ENCODE data around the gene HHIPL2. TPM values are rescaled to one million over a fixed set of nuclear protein-coding genes. Genes with fewer than 3 reads are reported as not detected.

HHIPL2 gene
- total and polyA plus RNA-seq, 2 of the 4 experiments (the other 2 are of a cell fraction), result under 0.01 to 0.12 TPM

- ChIA-PET POLR2A (ENCODE audit: unreplicated experiment) (interaction anchor here (0.6 to 0.7 kb wide), 3 partner anchors 32 to 720 kb away, joined by 3 to 18 read pairs (median 3); no protein-coding TSS in a partner anchor), CTCF (interaction anchor here (1.7 kb wide), 1 partner anchor 17 kb away, joined by 4 read pairs; no protein-coding TSS in a partner anchor)
- no peaks in the 10 kb centered on the region for H3K4me1 ChIP-seq (ENCODE audit: control insufficient read depth, insufficient read depth, low read length)
- H3K9me3 ChIP-seq (ENCODE audit: control insufficient read depth, insufficient read depth, low read length), result no peaks in the 10 kb centered on the region
- H3K23ac ChIP-seq (ENCODE audit: low read depth, low read length), result no peak overlapping the region
- in situ Hi-C loops (cut with MboI; ENCODE audit: low sequenced_read_pairs), result no loop called here
- H2AFZ ChIP-seq (replicated peaks; ENCODE audit: low read length, poor library complexity), result no peak overlapping the region
- H3K27me3 ChIP-seq (ENCODE audit: control insufficient read depth, insufficient read depth, low read length), result peaks cover 10% of the 10 kb centered on the region
- H4K91ac ChIP-seq (ENCODE audit: insufficient read depth, low read depth, low read length), result no peak overlapping the region
- WGBS, 2 experiments (ENCODE audit: extremely low coverage in 2 of 2, insufficient read length in 1 of 2), result no CpG with 5 or more reads among the region's 3 CpGs
- ATAC-seq (ENCODE audit: low read depth), result no peak
- H2BK120ac ChIP-seq (ENCODE audit: low read depth, low read length), result no peak overlapping the region
- H3K4me3 ChIP-seq (ENCODE audit: insufficient read depth, low read depth, low read length), result no peak overlapping the region
- H4K5ac ChIP-seq (ENCODE audit: low read depth, low read length), result no peak overlapping the region
- DNase-seq, result no peak
- H3K18ac ChIP-seq (ENCODE audit: low read depth, low read length), result no peak overlapping the region
- TF ChIP-seq RAD21 (IDR thresholded peaks at IDR 0.05; ENCODE audit: low read length) (no peak), CTCF (conservative IDR thresholded peaks at IDR 0.05; ENCODE audit: low read depth, low read length) (no peak), MAFK (IDR thresholded peaks at IDR 0.05; ENCODE audit: low read depth, low read length) (no peak), SMC3 (IDR thresholded peaks at IDR 0.05; ENCODE audit: low read depth, low read length) (no peak), MAZ (IDR thresholded peaks at IDR 0.05; ENCODE audit: borderline replicate concordance, low read depth, low read length) (no peak), RCOR1 (IDR thresholded peaks at IDR 0.05; ENCODE audit: insufficient replicate concordance, low read length) (no peak), MXI1 (IDR thresholded peaks at IDR 0.05; ENCODE audit: borderline replicate concordance, low read depth, low read length) (no peak), USF2 (IDR thresholded peaks at IDR 0.05; ENCODE audit: low read depth, low read length) (no peak), NFE2L2 (IDR thresholded peaks at IDR 0.05; ENCODE audit: low read depth, low read length) (no peak), RFX5 (IDR thresholded peaks at IDR 0.05; ENCODE audit: low read depth, low read length) (no peak), POLR2A (IDR thresholded peaks at IDR 0.05; ENCODE audit: low read depth, low read length) (no peak), ELK1 (IDR thresholded peaks at IDR 0.05; ENCODE audit: borderline replicate concordance, low read depth, low read length) (no peak), BHLHE40 (IDR thresholded peaks at IDR 0.05; ENCODE audit: low read depth, low read length) (no peak)
- no peak overlapping the region for H2AK5ac ChIP-seq (ENCODE audit: low read depth, low read length)
- no peak overlapping the region for H3K4me2 ChIP-seq (ENCODE audit: low read depth, low read length)
- H4K8ac ChIP-seq (ENCODE audit: low read depth in 2 of 2, low read length in 2 of 2), result no peak overlapping the region
- intact Hi-C loops (cut with micrococcal nuclease), result no loop called here
- H3K36me3 ChIP-seq (ENCODE audit: control insufficient read depth, insufficient read depth, low read length), result no peaks in the 10 kb centered on the region
- H3K14ac ChIP-seq (replicated peaks; ENCODE audit: low read depth, low read length), result no peak overlapping the region
- H2AK9ac ChIP-seq (replicated peaks; ENCODE audit: low read depth, low read length, poor library complexity), result no peak overlapping the region
- H2BK15ac ChIP-seq (ENCODE audit: low read depth, low read length), result no peak overlapping the region
- H2BK5ac ChIP-seq (ENCODE audit: low read depth, low read length, poor library complexity, severe bottlenecking), result no peak overlapping the region
- dilution Hi-C loops (cut with HindIII; ENCODE audit: low sequenced_read_pairs, unreplicated experiment), result no loop called here
- H3K56ac ChIP-seq (ENCODE audit: extremely low read depth, insufficient read depth, low read length), result no peak overlapping the region
- H3K79me1 ChIP-seq (ENCODE audit: low read depth in 1 of 2, low read length in 2 of 2), result no peaks in the 10 kb centered on the region
- no peaks in the 10 kb centered on the region for H4K20me1 ChIP-seq (ENCODE audit: insufficient read depth, low read length)
- H3K27ac ChIP-seq (ENCODE audit: insufficient read depth, low read length), result no peak overlapping the region
- H2BK20ac ChIP-seq (ENCODE audit: low read depth, low read length), result no peak overlapping the region
- H3K9ac ChIP-seq (ENCODE audit: low read depth, low read length), result no peak overlapping the region
- no peak overlapping the region for H3K4ac ChIP-seq (ENCODE audit: low read depth, low read length)
- no peaks in the 10 kb centered on the region for H3K9me1 ChIP-seq (ENCODE audit: insufficient read depth, low read length)
- no TSS peak for BruUV-seq (replicated peaks)
Measured at GRCh38 chr1:222529181-222529580, 18.7 kb downstream of the HHIPL2 start.

Data from IMR-90 (cell line).